Stimulated activated CD8-positive, alpha-beta memory T cell treated with anti-CD3 and anti-CD28 coated beads, Interleukin-15, amount 100 ng/mL, for 48 hours (primary cell): ENCODE data around the gene SOX6.
"Not testable (repeated sequence)": the region's sequence is repeated elsewhere in the genome, so short reads cannot be mapped to it uniquely, and the experiment has no call there.

Experiments used
- DNase-seq, 2 donors: peaks; one replicate each; pipeline ENCODE4 v3.0.0-alpha.2; 2020; ENCODE audit warnings: low read depth in 2 of 2

SOX6 gene

DNA sequence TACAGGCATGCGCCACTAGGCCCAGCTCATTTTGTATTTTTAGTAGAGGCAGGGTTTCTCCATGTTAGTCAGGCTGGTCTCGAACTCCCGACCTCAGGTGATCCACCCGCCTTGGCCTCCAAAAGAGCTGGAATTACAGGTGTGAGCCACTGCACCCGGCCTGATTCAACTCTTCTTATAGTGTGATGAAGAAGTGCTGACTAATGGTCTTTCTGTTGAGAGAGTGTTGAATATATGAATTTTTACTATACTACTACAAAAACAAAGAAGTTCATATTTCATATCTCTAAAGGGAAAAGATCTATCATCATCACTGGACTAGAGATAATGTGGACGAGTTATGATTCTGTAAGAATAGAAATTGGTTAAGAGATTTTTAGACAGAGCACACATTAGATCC, 320.1 kb downstream of the SOX6 start:
- no peak for DNase-seq

GRCh38 chr11:16034074-16034473, 322.3 kb downstream of the SOX6 start:
- no peak for DNase-seq

DNA sequence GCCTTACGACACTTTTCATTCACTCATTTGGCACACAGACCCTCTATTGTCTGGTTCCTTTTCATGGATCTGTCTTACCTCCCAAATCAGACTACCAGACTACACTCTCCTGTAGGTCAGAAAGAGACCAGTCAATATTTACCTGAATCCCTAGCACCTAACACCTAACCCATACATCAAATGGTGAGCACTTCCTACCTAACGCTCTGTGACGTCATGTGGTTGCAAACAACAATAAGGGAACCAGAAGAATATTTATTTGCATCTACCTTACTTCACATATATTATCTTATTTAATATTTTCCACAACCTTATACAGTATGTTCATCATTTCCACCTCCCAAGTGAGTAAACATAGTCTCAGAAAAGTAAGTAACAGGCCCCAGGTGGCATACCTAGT, 323.4 kb downstream of the SOX6 start:
- no peak for DNase-seq

DNA sequence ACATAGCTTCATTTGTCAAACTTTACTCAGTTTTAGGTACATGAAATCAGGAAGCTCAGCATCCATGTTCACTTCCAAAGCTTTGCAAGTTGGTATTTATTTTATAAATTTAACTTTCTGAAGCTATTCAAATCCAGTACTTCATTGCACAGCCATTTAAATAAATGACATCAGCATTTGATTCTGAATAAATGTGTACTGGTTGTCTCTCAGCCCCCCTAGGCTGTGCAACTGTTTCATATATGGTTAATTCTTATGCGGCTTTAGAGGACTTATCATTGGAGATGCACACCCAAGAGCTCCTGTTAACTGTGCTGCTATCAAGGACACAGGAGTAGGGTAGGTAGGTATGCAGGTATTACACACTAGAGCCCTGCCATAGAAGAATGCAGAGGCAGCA, 325.1 kb downstream of the SOX6 start:
- DNase-seq, result no peak

DNA sequence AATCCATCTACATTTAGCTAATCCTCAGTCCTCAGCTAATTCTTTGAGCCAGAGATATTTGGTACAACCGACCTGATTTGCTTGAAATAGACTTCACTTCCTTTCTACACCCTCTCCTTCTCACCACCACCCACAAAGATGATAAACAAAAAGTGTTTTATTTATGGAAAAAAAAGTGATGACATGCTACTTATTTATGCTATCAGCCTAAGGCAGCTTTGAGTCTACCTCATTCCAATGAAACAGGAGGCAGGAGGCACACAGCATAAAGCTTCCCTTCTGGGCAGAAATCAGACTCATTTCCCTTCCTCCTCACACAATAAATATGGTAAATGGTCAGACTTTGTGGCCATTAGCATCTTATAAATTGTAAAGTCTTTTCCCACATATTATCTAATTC, 325.7 kb downstream of the SOX6 start:
- DNase-seq, result no peak

- not testable (repeated sequence) for DNase-seq
These were observed 327.2 kb downstream of the SOX6 start for GRCh38 chr11:16029151-16029550.

DNA sequence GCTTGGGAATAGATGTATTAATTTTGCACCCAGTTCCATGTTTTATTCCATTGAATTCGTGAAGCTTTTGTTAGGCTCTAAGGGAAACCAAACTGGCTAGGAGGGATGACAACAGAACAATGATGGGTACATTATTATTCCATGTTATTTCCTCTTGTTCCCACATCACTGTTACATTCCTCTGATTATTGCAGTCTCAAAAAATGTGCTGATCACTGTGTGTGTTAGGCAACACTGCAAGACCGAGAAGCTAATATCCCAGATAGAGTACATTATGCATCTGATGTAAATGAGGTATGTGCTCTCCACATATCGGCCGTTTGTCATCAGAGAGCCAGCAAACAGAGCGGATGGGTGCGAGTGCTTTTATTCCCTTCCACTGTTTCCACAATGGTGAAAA, 327.9 kb downstream of the SOX6 start:
- DNase-seq, result no peak

DNA sequence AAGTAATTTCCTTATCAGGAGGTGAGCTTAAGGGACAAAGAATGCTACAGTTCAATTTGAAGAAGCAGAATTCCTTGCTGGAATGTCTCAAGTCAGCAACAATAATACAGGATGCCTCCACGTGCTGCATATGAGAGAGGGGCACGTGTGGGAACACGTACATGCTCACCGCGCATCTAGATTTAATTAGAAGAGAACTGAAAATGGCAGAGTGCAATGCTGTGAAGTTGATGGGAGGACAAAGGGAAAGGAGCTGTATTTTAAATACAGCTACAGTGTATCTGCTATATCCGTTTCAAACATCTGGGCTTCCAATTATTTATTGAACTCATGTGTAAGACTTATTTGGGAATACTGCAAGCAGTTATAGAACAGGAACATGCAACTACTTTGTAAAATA, 328.7 kb downstream of the SOX6 start:
- DNase-seq, result no peak

DNA sequence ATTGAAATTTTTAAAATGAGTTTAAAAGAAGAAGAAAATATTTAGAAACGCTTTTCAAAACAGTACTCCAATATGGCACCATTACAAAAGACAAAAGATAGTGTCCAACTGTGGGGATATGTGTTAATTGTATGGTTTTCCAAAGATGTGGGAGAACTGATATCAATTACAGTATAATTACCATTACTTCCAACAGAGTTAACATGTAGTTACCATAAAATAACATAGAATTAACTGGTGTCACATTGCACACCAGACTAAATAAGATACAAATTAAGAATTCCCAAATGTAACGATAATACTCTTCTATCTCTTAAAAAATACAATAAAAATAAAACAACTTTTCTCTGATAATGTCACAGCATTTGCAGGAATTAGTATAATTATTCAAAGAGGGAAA, 329.5 kb downstream of the SOX6 start:
- no peak for DNase-seq

GRCh38 chr11:16018931-16019330, 337.4 kb downstream of the SOX6 start:
- no peak for DNase-seq

DNA sequence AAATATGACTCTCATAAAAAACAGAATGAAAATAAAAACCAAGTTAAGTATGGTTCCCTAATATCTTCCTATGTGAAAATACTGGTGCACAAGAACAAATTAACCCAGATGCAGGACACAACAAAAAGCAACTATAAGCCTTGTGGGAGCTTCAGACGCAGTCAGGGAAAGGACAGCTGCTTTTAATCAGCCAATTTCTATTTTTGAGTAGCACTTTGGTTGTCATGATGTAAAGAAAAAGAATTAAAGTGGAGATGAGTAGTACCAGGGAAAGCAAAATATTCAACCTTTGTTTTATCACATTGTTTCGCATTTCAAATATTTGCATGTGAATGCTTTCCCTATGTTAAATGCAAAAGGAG, 339.9 kb downstream of the SOX6 start:
- no peak for DNase-seq

DNA sequence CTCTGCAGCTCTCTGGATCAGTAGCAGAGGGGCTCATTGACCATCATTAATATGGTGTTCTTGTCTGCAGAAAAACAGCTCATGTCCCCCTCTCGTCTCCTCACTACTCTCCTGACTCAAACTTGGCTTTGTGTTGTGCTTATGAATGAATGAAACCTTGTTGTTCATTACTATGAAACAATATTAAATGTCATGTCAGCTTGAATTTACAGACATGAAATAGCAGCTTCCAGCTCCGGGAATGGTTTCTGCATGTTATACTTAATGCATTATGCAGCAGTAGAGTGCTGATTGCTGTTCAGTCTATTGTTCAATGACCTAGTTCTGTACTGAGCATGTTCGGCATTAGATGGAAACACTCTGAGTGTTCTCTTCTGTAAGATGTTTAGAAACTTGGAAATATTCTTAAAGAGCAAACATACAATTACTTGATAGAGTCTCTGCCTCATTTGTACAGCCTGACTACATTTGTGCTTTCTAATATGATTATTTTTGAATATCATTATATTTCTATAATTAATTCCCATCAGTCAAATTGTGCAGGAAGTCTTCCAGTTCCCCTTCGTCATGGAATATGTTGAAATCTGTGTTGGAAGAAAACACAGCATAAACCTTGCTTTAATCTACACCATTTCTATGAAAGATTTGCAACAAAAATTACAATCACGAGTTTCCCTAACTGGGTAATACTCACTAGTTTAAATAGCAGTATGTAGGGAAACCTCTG, 340.4 kb downstream of the SOX6 start:
- no peak for DNase-seq

DNA sequence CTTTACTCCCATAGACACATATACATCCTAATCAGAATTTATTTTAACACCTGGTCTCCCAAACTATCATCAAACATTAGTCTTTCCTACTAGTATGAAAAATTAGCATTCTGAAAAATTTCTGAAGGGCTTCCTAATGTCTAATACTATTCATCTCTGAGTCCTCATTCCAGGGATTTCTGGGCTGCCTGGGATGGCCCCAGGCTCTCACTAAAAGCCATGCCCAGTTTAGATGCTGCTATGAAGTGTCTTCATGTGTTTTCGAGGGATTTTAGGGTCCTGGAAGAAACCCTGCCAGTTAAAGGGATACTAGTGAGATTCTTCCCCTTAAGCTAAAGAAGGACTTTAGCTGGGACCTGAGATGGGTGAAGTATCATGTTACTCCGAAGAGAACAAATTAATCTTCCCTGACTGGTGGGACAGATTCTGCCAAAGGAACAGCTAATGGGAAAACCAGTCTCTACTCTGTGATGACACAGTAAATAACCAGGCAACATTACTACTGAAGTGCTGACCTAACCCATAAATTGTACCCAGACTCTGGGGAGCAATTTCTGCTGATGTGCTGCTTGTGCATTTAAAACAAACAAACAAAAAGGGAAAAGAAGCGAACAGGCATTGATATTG, 342.6 kb downstream of the SOX6 start:
- no peak for DNase-seq

DNA sequence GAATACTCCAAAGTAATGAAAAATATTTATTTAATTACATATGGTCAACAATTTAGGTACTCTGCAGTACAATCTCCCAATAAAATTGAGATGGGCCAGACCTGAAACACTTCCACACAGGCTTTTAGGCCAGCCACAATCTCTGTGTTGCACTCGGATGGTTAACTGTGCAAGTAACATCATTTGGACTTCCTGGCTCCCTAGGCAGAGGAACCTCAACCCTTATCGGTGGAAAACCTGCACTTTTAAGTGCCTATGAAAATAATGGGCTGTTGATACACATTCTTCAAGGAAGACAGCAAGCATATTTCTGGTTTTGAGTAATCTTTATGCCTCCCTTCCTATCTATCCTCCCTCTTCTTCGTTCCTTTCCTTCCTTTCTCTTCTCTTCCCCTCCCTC, 343.1 kb downstream of the SOX6 start:
- no peak for DNase-seq

- DNase-seq, result no peak
These were observed 344.1 kb downstream of the SOX6 start for GRCh38 chr11:16012125-16012751.

- DNase-seq, result no peak
These were observed 344.9 kb downstream of the SOX6 start for GRCh38 chr11:16011396-16011795.

DNA sequence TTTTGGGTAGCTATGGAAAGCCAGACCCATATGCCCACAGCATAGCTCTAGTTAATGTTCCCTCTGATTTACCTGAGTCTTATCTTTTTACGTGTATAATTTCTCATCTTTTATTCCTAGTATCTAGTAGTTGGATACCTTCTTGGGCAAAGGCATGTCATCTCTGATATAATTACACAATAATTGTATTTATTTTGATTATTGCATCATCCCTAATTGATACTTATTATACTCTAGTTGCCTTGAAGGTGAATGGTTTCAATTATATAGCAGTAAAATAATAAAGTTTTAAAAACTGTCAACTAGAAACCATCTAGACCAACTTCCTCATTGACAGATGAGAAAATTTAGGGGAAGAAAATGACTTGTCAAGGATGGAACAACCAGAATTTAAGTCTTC, 347.3 kb downstream of the SOX6 start:
- no peak for DNase-seq

DNA sequence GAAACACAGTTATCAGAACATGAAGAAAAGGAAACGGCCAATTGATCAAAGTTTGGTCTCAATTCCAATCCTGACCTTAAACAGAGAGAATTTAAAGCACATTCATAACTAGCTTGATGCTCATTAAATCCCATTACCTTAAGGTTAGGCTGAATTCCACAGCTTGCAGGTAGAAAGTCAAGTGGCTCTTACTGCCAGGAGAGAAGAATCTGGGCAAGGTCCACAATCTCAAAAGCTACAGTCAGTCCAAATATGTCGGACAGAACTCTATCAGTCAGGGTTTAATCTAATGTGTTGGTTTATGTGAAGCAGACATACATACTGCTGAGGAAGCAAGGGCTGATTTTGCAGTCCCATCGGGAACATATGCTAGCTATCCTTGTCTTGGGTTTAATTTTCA, 348.8 kb downstream of the SOX6 start:
- DNase-seq, result no peak

- no peak for DNase-seq
These were observed 353.4 kb downstream of the SOX6 start for GRCh38 chr11:16002942-16003341.

GRCh38 chr11:16001899-16002426, 354.4 kb downstream of the SOX6 start:
- DNase-seq, result no peak

DNA sequence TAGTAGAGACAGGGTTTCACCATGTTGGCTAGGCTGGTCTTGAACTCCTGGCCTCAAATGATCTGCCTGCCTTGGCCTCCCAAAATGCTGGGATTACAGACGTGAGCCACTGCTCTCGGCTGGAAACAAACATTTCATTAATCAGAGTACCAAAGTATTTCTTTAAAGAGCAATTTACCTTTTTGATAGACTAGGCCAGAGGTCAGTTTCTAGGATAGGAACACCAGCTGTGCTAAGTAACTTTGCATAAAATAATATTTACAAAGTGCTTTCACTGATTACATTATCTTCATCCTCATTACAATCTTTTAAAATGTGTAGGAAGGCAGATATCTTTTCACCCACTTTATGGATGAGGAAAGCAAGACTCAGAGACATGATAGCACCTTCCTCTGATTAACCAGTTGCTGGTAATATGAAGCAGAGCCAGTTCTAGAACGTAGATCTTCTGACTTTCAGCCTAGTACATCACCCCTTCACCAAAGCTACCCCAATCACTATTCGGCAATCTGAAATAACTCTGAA, 355.2 kb downstream of the SOX6 start:
- DNase-seq, result no peak

DNA sequence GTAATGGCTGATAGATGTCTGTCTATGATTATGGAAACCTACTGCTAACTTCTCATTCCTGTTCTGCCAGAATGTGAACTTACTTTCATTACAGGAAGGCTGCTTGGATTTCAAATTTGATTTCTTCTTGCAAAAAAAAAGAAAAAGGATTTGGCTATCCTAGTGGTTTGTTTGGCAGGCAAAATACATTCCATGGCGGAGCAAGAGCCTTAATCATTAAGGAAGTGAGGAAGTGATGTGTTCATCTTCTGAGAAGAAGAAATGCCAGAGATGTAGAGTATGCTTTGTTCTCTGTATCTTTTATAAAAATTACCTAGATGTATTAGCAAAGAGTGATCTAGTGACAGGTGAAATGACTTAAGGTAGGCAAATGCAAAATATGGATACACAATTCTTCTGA, 356.3 kb downstream of the SOX6 start:
- DNase-seq, result no peak

DNA sequence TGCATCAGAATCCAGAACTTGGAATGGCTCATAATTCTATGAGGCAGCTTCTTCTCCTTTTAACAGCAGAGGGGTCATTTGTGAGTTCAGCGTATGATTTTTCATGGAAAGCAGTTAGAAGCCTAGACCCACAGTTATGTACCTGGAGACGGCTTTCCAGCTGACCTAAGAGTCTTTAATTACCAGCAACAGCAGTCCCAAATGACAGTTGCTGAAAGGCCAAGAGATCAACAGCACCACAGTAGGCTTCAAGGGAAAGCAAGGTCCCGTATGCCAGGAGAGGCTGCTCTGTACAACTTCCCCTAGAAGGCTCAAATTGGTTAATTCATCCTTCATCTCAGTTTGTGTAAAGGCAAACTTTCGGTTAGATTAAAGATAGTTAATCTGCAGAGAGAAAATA, 363.0 kb downstream of the SOX6 start:
- no peak for DNase-seq
